COLO668 (cell line): ENCODE data around the gene VPS50.

ENCODE experiments used
- DNase-seq: peaks from one replicate; lab custom pipeline; 2025; ENCODE audit not compliant: unreplicated experiment; lab: John Stamatoyannopoulos, UW

VPS50 gene

GRCh38 chr7:93231799-93232672 lies at the start of gene VPS50:
Gene VPS50 (plus strand): TSS chr7:93232366. CDS start chr7:93232468, 102 bp downstream.
- peak; percentile 92 for DNase-seq

DNA sequence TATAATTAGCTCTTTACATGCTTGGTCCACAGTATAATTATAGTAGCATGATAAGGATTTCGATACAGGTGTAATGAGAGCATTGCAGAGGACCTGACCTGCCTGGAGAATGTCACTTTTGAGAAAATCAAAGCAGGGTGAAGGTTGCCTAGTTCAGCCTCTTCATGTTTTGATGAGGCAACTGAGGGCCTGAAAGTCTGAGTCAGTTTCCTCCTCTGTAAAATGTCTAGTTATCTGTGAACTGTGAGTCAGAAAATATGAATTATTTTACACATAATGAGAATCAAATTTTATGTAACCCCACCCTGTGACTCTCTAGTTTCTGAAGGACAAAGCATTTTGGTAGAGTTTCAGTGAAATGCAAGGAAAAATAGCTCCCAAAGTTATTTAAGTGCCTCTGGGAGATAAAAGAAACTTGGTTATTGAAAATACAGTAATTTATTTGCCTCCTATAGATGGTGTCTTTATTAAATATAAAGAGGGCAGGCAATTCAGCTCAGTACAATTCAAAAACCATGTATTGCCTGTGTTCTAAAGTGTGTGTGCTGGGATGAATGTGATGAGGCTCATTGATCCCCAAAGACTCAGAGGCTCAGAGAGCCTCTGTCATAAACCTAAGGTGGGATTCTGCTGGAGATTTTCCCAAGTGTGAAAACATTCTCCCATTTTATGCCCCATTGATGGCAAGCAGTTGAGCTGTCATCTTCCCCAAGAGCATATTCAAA lies 46.7 kb upstream of the VPS50 start:
- no peak for DNase-seq

DNA sequence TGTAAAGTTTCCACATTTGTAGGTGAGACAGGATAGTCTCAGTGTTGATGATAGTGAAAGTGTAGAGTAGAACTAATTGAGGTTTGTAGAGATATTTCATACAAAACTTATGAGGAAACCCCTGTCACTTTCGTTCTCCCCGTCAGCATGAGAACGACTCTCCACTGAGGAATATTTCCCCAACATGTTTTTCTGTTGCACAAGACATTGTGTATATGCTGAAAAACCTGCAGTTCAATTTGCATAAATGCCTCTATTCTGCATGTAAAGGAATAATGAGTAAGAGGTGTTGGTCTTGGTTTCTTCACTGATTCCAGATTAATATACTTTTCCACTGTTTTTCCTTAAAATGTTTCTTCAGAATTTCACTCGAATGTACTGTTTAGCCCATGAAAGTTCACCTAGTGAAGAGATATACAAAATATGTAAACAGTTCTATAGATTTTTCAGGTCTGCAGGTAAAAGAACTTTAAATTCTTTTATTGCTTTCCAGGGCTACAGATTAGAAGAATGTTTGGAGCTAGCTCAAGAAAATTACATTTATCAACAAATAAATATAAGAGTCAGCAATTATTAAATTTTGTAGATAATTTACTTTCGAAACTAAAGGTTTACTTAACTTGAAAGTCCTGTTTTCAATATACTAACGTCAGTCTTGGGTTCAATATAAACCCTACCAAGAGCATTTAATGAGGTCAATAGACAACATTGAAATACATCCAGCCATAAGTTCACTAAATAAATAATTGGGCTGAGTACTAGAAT lies 43.1 kb upstream of the VPS50 start:
- DNase-seq = no peak

GRCh38 chr7:93194386-93194785 lies 37.8 kb upstream of the VPS50 start:
- no peak for DNase-seq

- no peak for DNase-seq
These were observed 35.8 kb upstream of the VPS50 start for GRCh38 chr7:93196336-93196735.

DNA sequence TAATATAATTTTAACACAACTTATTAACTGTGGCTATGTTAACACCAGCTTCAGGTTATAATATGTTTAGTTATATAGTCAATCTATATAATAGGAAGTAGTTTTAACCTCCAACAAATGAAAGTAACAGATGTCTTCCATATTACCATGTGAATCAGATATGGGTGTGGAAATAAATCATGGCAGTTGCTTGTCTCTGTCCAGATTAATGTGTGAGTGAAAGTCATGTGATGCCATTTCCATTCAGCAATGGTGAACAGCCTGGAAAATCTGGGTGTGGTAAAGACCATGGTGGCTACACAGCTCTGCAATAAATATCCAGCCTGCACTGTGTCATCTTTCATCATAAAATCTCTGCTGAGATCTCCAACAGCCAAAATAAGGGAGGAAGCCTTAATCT lies 33.7 kb upstream of the VPS50 start:
- DNase-seq = no peak

- no peak for DNase-seq
These were observed 29.4 kb upstream of the VPS50 start for GRCh38 chr7:93202594-93203250.

DNA sequence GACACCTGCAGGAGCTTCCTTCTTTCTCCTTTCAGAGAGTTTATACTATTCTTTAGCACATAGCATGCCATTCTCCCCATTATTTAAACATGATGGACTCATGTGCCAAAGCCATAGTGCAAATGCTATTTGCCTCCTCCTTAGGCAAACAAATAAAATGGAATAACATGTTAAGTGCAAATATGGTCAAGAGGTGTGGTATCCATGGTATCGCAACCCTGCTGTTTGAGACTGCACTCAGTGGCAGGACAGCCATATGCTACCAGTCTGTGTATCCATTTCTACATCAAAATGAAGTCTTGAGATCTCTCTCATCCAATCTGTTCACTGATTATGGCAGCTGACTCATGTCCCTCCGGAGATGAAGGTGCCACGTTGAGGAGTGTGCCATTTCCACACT lies 28.7 kb upstream of the VPS50 start:
- peak; percentile 68 for DNase-seq

GRCh38 chr7:93205046-93205445 lies 27.1 kb upstream of the VPS50 start:
- DNase-seq = no peak

DNA sequence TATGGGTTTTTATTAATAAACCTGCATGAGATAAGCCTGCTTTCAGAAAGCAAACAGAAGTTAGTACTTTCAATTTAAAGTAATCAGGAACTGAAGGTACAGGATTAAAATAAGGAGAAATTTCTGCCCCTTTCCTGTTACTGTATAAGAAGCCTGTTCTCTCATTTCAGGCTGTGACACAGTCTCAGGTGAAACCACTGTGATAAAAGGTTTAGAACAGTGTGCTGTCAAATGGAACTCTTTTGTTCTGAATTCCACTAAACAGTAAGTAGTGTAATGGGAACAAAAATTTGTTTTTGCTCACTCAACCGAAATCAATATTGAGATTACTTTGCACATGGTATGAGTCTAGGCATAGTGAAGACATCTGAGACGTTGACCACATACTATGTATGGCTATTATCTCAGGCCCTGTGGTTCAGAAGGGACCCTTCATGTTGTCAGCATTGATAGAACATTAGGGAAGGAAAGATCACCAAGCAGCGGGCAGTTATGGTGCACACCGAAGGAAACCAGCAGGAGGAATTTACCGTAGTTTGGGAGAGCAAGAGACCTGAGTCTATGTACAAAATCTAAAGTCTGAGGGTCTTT lies 20.8 kb upstream of the VPS50 start:
- DNase-seq = no peak

DNA sequence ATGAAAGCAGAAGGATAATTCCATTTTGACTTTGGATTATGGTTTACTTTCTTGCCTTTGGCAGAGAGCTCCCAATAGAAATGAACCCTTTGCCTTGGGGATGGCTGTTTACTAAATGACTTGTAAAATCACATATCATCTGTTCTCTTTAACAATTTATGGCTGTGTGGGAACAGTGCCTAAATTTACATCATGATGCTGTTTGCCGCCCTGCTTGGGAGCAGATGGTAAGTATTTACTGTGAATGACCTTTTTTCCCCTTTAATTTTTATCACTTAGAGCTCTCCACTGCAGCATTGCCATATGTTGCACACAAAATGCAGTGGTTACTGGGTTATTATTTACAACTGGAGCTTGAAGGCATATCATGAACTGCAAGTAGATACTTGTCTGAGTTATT lies 19.3 kb upstream of the VPS50 start:
- DNase-seq = peak; percentile 9

DNA sequence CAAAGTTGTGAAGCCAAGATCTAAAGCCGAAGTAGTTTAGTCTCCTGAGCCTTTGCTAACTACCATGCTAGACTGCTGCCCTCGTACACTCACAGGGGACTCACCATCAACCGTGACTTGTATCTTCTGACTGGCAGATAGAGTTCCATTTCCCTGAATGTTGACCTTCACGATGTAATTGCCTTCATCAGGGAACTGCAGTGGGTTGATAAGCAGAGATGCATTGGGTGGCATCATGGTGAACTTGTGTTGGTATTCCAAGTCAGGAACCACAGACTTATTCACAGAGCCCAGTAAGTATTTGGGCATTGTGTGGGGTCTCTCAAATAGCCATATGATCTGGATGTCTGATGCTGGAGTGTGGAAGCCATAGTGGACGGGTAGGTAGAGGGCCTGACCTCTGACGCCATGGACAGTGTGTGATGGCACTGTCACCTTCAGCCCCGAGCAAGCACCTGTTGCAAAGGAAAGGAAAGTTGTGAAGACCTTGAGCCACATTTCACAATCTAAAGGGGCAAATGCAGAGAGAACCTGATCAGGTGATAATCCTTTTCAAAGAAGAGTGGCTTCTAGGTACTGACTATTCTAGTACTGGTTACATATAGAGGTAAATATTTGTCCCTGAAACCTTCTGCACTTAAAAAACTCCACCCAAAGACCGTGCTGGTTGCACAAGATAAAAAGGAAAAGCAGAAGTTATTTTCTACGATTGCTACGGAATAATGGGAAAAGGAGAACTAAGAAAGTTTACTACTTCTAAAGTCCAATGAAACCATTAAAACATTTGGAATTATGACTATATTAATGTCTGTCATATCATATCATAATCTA lies 13.0 kb upstream of the VPS50 start:
- DNase-seq = no peak

DNA sequence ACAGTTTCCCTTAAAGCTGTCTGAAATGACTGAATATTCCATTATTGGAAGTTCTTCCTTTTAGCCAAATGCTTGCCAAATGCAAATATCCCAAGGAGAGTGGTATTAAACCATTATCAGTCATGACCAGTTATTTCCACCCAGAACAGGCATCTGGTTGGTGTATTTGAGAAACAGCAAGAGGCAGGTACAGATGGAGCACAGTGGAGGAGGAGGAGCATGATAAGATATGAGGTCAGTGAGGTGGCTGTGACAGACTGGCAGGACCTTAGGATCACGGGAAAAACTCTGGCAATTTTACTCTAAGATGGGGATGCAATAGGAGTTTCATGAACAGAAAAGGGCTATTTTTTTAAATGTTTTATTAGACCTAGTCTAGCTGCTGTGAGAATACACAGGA lies 12.3 kb upstream of the VPS50 start:
- no peak for DNase-seq

- DNase-seq = peak; percentile 60
These were observed 5.9 kb upstream of the VPS50 start, which contains the start of gene HEPACAM2 for GRCh38 chr7:93226310-93226709. Gene HEPACAM2 (minus strand): TSS chr7:93226469.

GRCh38 chr7:93228302-93228701 lies 3.9 kb upstream of the VPS50 start:
- DNase-seq = peak; percentile 7

DNA sequence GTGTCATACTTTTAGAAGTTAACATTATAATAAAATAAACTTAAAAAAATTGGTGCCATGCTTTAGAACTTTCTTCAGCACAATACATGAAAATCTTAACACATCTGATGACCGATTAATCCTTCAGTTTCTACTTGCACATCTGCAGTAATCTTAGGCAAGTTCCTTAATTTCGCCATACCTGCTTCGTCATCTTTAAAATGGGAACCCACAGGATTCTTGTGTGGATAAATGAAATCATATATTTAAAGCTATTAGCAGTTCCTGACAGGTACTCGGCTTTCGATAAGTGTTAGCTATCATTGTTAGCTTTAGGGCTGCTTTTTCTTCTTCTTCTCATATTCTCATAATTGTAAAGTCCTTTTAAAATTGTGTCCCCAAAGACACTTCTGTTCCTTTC lies 907 bp upstream of the VPS50 start:
- no peak for DNase-seq

- DNase-seq = no peak
These were observed 480 bp downstream of the VPS50 start for GRCh38 chr7:93232673-93233018.

GRCh38 chr7:93235541-93235940 lies 3.4 kb downstream of the VPS50 start:
- no peak for DNase-seq

GRCh38 chr7:93238131-93238530 lies 6.0 kb downstream of the VPS50 start:
- DNase-seq = no peak

- no peak for DNase-seq
These were observed 6.6 kb downstream of the VPS50 start for GRCh38 chr7:93238748-93239147.
